OCI-LY7 (cell line): ENCODE data around the gene RAPGEF5.

ENCODE experiments used
- EZH2phosphoT487 ChIP-seq: fragments of 200-600 bp; sonication (generic); IDR thresholded peaks from 2 replicates; pipeline ENCODE4 v1.6.1; 2018; ENCODE audit warnings: low read depth, borderline replicate concordance, mild to moderate bottlenecking, mixed run types, antibody characterized with exemption, low read length, moderate library complexity, mixed read lengths
- TF ChIP-seq, protein P1 (sequence below): fragments of 200-600 bp; sonication (generic); conservative IDR thresholded peaks from 2 replicates; pipeline ENCODE4 v1.5.1; 2014; ENCODE audit warnings: mild to moderate bottlenecking, antibody characterized with exemption, low read length, moderate library complexity, mixed read lengths

DNA sequence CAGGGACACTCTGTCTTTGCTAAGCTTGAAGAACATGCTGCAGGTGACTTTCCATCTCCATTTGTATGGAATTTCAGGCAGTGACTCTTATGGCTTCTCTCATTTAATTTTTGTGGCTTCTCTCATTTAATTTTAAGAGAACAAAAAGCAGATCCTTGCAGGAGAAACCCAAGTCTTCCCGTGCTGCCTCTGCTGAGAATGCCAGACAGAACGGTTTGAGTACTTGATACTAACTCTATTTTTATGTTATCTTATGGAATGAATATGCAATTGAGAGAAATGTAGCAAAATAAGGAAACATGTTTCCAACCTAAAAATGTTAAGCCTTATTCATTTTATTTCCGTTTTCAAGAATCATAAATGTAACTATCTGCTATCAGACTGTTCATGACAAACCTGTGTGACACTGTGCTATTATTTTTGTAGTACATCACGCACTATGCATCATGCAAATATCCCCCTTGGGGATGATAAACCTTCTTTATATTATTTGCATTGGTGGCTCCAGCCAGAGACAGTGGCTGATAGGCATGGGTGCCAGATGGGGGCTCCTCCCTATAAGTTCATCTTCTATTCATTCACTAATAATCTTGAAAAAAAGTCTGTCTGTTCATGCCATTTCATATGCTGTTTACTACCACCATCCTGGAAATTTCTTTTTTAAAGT lies 6.9 kb upstream of the RAPGEF5 start:
- TF ChIP-seq, protein P1, sequence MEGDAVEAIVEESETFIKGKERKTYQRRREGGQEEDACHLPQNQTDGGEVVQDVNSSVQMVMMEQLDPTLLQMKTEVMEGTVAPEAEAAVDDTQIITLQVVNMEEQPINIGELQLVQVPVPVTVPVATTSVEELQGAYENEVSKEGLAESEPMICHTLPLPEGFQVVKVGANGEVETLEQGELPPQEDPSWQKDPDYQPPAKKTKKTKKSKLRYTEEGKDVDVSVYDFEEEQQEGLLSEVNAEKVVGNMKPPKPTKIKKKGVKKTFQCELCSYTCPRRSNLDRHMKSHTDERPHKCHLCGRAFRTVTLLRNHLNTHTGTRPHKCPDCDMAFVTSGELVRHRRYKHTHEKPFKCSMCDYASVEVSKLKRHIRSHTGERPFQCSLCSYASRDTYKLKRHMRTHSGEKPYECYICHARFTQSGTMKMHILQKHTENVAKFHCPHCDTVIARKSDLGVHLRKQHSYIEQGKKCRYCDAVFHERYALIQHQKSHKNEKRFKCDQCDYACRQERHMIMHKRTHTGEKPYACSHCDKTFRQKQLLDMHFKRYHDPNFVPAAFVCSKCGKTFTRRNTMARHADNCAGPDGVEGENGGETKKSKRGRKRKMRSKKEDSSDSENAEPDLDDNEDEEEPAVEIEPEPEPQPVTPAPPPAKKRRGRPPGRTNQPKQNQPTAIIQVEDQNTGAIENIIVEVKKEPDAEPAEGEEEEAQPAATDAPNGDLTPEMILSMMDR, result no peak
- no peak for TF ChIP-seq EZH2phosphoT487
